NCI-H2171 (cell line): Measurements from ENCODE around the gene CC2D1A.

ENCODE experiments used
- DNase-seq: peaks from one replicate; lab custom pipeline; 2025; lab: John Stamatoyannopoulos, UW

Gene CC2D1A

GRCh38 chr19:13937479-13938300 lies 31.7 kb downstream of the CC2D1A start:
- no peak for DNase-seq

- no peak for DNase-seq
These were observed 32.5 kb downstream of the CC2D1A start, which contains the start of gene PODNL1 for GRCh38 chr19:13938301-13939064. PODNL1 (minus strand) TSS chr19:13938417; CDS start chr19:13938181, 236 bp downstream.

- no peak for DNase-seq
These were observed 36.2 kb downstream of the CC2D1A start for GRCh38 chr19:13942023-13942684.

- DNase-seq, result no peak
These were observed 40.4 kb downstream of the CC2D1A start for GRCh38 chr19:13946414-13946813.

GRCh38 chr19:13951043-13951442 lies 45.0 kb downstream of the CC2D1A start:
- no peak for DNase-seq

GRCh38 chr19:13951799-13952153 lies 45.8 kb downstream of the CC2D1A start:
- no peak for DNase-seq

GRCh38 chr19:13952154-13952930 lies 46.3 kb downstream of the CC2D1A start, which contains the start of gene DCAF15:
DCAF15 (plus strand) TSS chr19:13952509; CDS start chr19:13952513, 4 bp downstream.
- DNase-seq, result peak; percentile 98

GRCh38 chr19:13952931-13953531 lies 47.0 kb downstream of the CC2D1A start:
- DNase-seq, result no peak

GRCh38 chr19:13954185-13954584 lies 48.2 kb downstream of the CC2D1A start:
- no peak for DNase-seq

GRCh38 chr19:13955662-13956364 lies 49.8 kb downstream of the CC2D1A start:
- DNase-seq, result no peak

- DNase-seq, result no peak
These were observed 50.4 kb downstream of the CC2D1A start for GRCh38 chr19:13956365-13956744.

GRCh38 chr19:13957051-13957450 lies 51.0 kb downstream of the CC2D1A start:
- DNase-seq, result no peak

- DNase-seq, result no peak
These were observed 52.0 kb downstream of the CC2D1A start for GRCh38 chr19:13958043-13958442.

GRCh38 chr19:13959141-13959961 lies 53.4 kb downstream of the CC2D1A start:
- no peak for DNase-seq

GRCh38 chr19:13959962-13960862 lies 54.2 kb downstream of the CC2D1A start:
- no peak for DNase-seq

- no peak for DNase-seq
These were observed 55.1 kb downstream of the CC2D1A start for GRCh38 chr19:13960863-13961784.

GRCh38 chr19:13961826-13962698 lies 56.1 kb downstream of the CC2D1A start:
- no peak for DNase-seq
